GM12878 (cell line): ENCODE measurements around the gene PKLR. TPM values are rescaled to one million over a fixed set of nuclear protein-coding genes. Genes with fewer than 3 reads are reported as not detected.

Source experiments
- CEBPZ ChIP-seq: fragments of 150-350 bp; IDR thresholded peaks from 2 replicates; pipeline ENCODE4 v1.6.1; 2016; ENCODE audit warnings: low read depth, low read length
- CREM ChIP-seq: IDR thresholded peaks from 2 replicates; pipeline ENCODE4 v1.6.1; 2014; ENCODE audit warnings: antibody characterized with exemption, low read depth
- CTCF ChIP-seq, 3 experiments: IDR thresholded peaks in 2 of 3; conservative IDR thresholded peaks in 1 of 3; 2 replicates each; pipeline ENCODE4 v1.5.1; 2011; ENCODE audit warnings: low read depth in 3 of 3, low read length in 3 of 3, mild to moderate bottlenecking in 3 of 3, control low read depth in 2 of 3, moderate library complexity in 2 of 3, inconsistent platforms in 1 of 3, mixed read lengths in 1 of 3; ENCODE audit not compliant: control insufficient read depth in 2 of 3, insufficient read depth in 1 of 3; ENCODE audit errors: extremely low read depth in 1 of 3
- E2F8 ChIP-seq: fragments of 450-650 bp; IDR thresholded peaks from 2 replicates; pipeline ENCODE4 v1.6.1; 2018; ENCODE audit warnings: mild to moderate bottlenecking, low read depth, moderate library complexity; ENCODE audit not compliant: partially characterized antibody
- EP300 ChIP-seq, 2 experiments: fragments of 150-350 bp in 1 of 2; IDR thresholded peaks; 2 replicates each; pipeline ENCODE4 v1.6.1; 2011 to 2012; ENCODE audit warnings: low read depth in 2 of 2, low read length in 2 of 2, borderline replicate concordance in 1 of 2, improper control_type of control experiment in 1 of 2, inconsistent platforms in 1 of 2; ENCODE audit not compliant: control insufficient read depth in 1 of 2
- ESRRA ChIP-seq: IDR thresholded peaks from 2 replicates; pipeline ENCODE4 v1.6.1; 2012; ENCODE audit warnings: mild to moderate bottlenecking, low read length, improper control_type of control experiment
- FOS ChIP-seq: IDR thresholded peaks from 3 replicates; pipeline ENCODE4 v1.6.1; 2011; ENCODE audit warnings: borderline replicate concordance; ENCODE audit not compliant: insufficient read length; ENCODE audit errors: extremely low read depth
- HSF1 ChIP-seq: fragments of 150-350 bp; IDR thresholded peaks from 2 replicates; pipeline ENCODE4 v1.6.1; 2014; ENCODE audit warnings: mild to moderate bottlenecking, low read depth, low read length
- PRDM15 ChIP-seq: fragments of 450-650 bp; formaldehyde crosslinking; IDR thresholded peaks from 2 replicates; pipeline ENCODE4 v1.4.0; 2020; ENCODE audit warnings: mild to moderate bottlenecking, moderate library complexity
- RELA ChIP-seq: fragments of 450-650 bp; IDR thresholded peaks from 2 replicates; pipeline ENCODE4 v1.8.0; 2014; ENCODE audit warnings: borderline replicate concordance; ENCODE audit not compliant: partially characterized antibody
- SP1 ChIP-seq: IDR thresholded peaks from one replicate; pipeline ENCODE4 v1.6.1; 2011; ENCODE audit warnings: low read depth, low read length
- SRF ChIP-seq, 2 experiments: IDR thresholded peaks; 2 replicates each; pipeline ENCODE4 v1.6.1; 2011; ENCODE audit warnings: low read depth in 2 of 2, low read length in 2 of 2, mild to moderate bottlenecking in 1 of 2, moderate library complexity in 1 of 2
- SUZ12 ChIP-seq: fragments of 200-600 bp; sonication (generic); IDR thresholded peaks from one replicate; pipeline ENCODE4 v1.6.1; 2018; ENCODE audit warnings: antibody characterized with exemption, mild to moderate bottlenecking; ENCODE audit not compliant: unreplicated experiment
- TAF1 ChIP-seq: IDR thresholded peaks from 2 replicates; pipeline ENCODE4 v1.6.1; 2011; ENCODE audit warnings: mild to moderate bottlenecking, low read depth, low read length, borderline replicate concordance
- polyA plus RNA-seq, 11 experiments: library from polyadenylated mRNA; depleted of rRNA in 4 of 11; unstranded in 6 of 11; stranded (reverse) in 5 of 11; fragments of >200 nt; fragmentation: Nextera tagmentation in 4 of 11; fragmentation: Illumina TruSeq in 1 of 11; extraction: Ambion mirVana in 4 of 11; extraction: Trizol in 1 of 11; gene quantifications; 1 replicate in 1 of 11; 2 replicates in 10 of 11; pipeline versions ENCODE4 v1.2.1 to v1.2.3, GENCODE V29; 2011 to 2016; ENCODE audit warnings: inconsistent platforms in 2 of 11, missing spikeins in 2 of 11, low read depth in 1 of 11
- total RNA-seq, 4 experiments: library from RNA; depleted of rRNA in 3 of 4; stranded (reverse); fragments of >200 nt in 3 of 4; fragmentation: Illumina TruSeq in 1 of 4; extraction: Trizol in 1 of 4; gene quantifications; 2 replicates each; pipeline versions ENCODE4 v1.2.1 to v1.2.3, GENCODE V29; 2013 to 2021

The PKLR gene
- total and polyA plus RNA-seq, 10 of the 15 experiments (the other 5 are each of a cell fraction or from before 2014, with no cell fraction given) = 0.04 to 0.15 (median 0.08) TPM; not detected in 7

GRCh38 chr1:155322953-155323728, 21.9 kb upstream of the PKLR start (continued):
- TF ChIP-seq E2F8 = peak; percentile 34
- TF ChIP-seq CEBPZ = no peak
- no peak for TF ChIP-seq SRF (IDR thresholded peaks at IDR 0.05; ENCODE audit: low read depth in 2 of 2, low read length in 2 of 2)
- no peak for TF ChIP-seq PRDM15 (CRISPR knock-in tag)
- no peak for TF ChIP-seq EP300 (IDR thresholded peaks at IDR 0.05; ENCODE audit: borderline replicate concordance in 1 of 2, control insufficient read depth in 1 of 2, low read depth in 2 of 2, low read length in 2 of 2)
- no peak for TF ChIP-seq FOS
- no peak for TF ChIP-seq SUZ12
- TF ChIP-seq SP1 = peak; percentile 22
- TF ChIP-seq CREM = no peak; the same call in 1 of the 2 replicates
- peak; percentile 40 for TF ChIP-seq RELA
- TF ChIP-seq TAF1 = no peak
- TF ChIP-seq HSF1 = no peak
- peak; percentile 86 to 92 (median 91) for TF ChIP-seq CTCF (IDR thresholded peaks at IDR 0.05 in 2 of 3, conservative IDR thresholded peaks at IDR 0.05 in 1 of 3; ENCODE audit: control insufficient read depth in 2 of 3, extremely low read depth in 1 of 3, insufficient read depth in 1 of 3, low read depth in 3 of 3, low read length in 3 of 3)
- TF ChIP-seq ESRRA = no peak
